B cell (primary cell): Measurements from ENCODE around the gene RTN4RL1. TPM values are rescaled to one million over a fixed set of nuclear protein-coding genes. Genes with fewer than 3 reads are reported as not detected.

ENCODE experiments used
- ATAC-seq: fragments of 200-7000 bp; cut with Tn5 transposase; one replicate; pipeline ENCODE4 v1.10.0; 2021; ENCODE audit warnings: low read depth, mild to moderate bottlenecking, moderate number of reproducible peaks, moderate library complexity
- CTCF ChIA-PET: fragments of 350-600 bp; sonication (Branson Sonifier 250); formaldehyde crosslinking; loops from one replicate; lab custom pipeline; 2021; ENCODE audit warnings: antibody characterized with exemption, inconsistent platforms; lab: Charles Lee
- POLR2A ChIA-PET: fragments of 350-600 bp; sonication (Branson Sonifier 250); formaldehyde crosslinking; loops from one replicate; lab custom pipeline; 2021; ENCODE audit warnings: antibody characterized with exemption; lab: Charles Lee
- DNase-seq: peaks from one replicate; pipeline ENCODE4 v3.0.0; 2013
- H2AFZ ChIP-seq: 2 replicates; pipeline ENCODE4 v1.6.1; 2012; ENCODE audit warnings: mild to moderate bottlenecking, low read depth, low read length; ENCODE audit not compliant: insufficient read depth, poor library complexity, severe bottlenecking
- H3K27ac ChIP-seq, 2 donors: 1 replicate in 1 of 2; 2 replicates in 1 of 2; pipeline ENCODE4 v1.5.1; 2012 to 2013; ENCODE audit warnings: low read length in 2 of 2, mild to moderate bottlenecking in 2 of 2, moderate library complexity in 1 of 2
- H3K27me3 ChIP-seq, 4 experiments: fragments of 200-600 bp in 1 of 4; sonication (generic) in 1 of 4; replicated peaks in 1 of 4; 1 replicate in 2 of 4; 2 replicates in 2 of 4; pipeline versions ENCODE4 v1.6.1 to v1.7.0; 2013 to 2016; ENCODE audit warnings: low read length in 3 of 4, mild to moderate bottlenecking in 2 of 4, mixed read lengths in 1 of 4, moderate library complexity in 1 of 4; ENCODE audit not compliant: insufficient read depth in 4 of 4, control insufficient read depth in 3 of 4; ENCODE audit errors: control extremely low read depth in 1 of 4
- H3K36me3 ChIP-seq, 2 experiments: replicated peaks in 1 of 2; 1 replicate in 1 of 2; 2 replicates in 1 of 2; pipeline versions ENCODE4 v1.6.1 to v1.7.1; 2013; ENCODE audit warnings: low read length in 1 of 2; ENCODE audit not compliant: insufficient read depth in 2 of 2, control insufficient read depth in 1 of 2; ENCODE audit errors: control extremely low read depth in 1 of 2, extremely low read depth in 1 of 2
- H3K4me1 ChIP-seq, 2 donors: fragments of 200-600 bp in 1 of 2; sonication (generic) in 1 of 2; 1 replicate in 1 of 2; 2 replicates in 1 of 2; pipeline versions ENCODE4 v1.5.1 to v1.6.1; 2013 to 2017; ENCODE audit warnings: low read length in 2 of 2; ENCODE audit not compliant: control insufficient read depth in 2 of 2, insufficient read depth in 2 of 2
- H3K4me2 ChIP-seq: replicated peaks from 2 replicates; pipeline ENCODE3; 2012; ENCODE audit warnings: mild to moderate bottlenecking, low read depth, low read length; ENCODE audit not compliant: poor library complexity, severe bottlenecking
- H3K4me3 ChIP-seq, 5 experiments: fragments of 200-600 bp in 1 of 5; sonication (generic) in 1 of 5; 1 replicate in 3 of 5; 2 replicates in 2 of 5; pipeline versions ENCODE4 v1.5.1 to v1.7.0; 2011 to 2016; ENCODE audit warnings: low read length in 4 of 5, mild to moderate bottlenecking in 4 of 5, low read depth in 2 of 5, control low read depth in 1 of 5, moderate library complexity in 1 of 5; ENCODE audit not compliant: insufficient read depth in 1 of 5; ENCODE audit errors: control extremely low read depth in 1 of 5, extremely low read depth in 1 of 5
- H3K79me2 ChIP-seq: fragments of 200-600 bp; sonication (generic); one replicate; pipeline ENCODE4 v1.6.0; 2016; ENCODE audit warnings: low read length; ENCODE audit not compliant: control insufficient read depth, insufficient read depth
- H3K9ac ChIP-seq: fragments of 200-600 bp; sonication (generic); 2 replicates; pipeline ENCODE4 v1.6.1; 2017; ENCODE audit warnings: mild to moderate bottlenecking, low read length, moderate library complexity
- H3K9me3 ChIP-seq, 3 donors: one replicate each; pipeline versions ENCODE4 v1.6.1 to v1.7.1; 2013; ENCODE audit warnings: low read length in 2 of 3; ENCODE audit not compliant: control insufficient read depth in 2 of 3, insufficient read depth in 1 of 3; ENCODE audit errors: control extremely low read depth in 1 of 3
- H4K20me1 ChIP-seq: 2 replicates; pipeline ENCODE4 v1.6.0; 2012; ENCODE audit warnings: mild to moderate bottlenecking, low read length; ENCODE audit not compliant: insufficient read depth, control insufficient read depth, poor library complexity, severe bottlenecking
- H3K27ac Mint-ChIP-seq: one replicate; pipeline ENCODE4 v1.8.0; 2021; ENCODE audit warnings: mixed read lengths
- H3K27me3 Mint-ChIP-seq: one replicate; pipeline ENCODE4 v1.8.0; 2021; ENCODE audit warnings: mixed read lengths
- H3K4me1 Mint-ChIP-seq: one replicate; pipeline ENCODE4 v1.8.0; 2021; ENCODE audit warnings: mixed read lengths
- H3K4me3 Mint-ChIP-seq: one replicate; pipeline ENCODE4 v1.8.0; 2021; ENCODE audit warnings: mixed read lengths
- H3K9me3 Mint-ChIP-seq: one replicate; pipeline ENCODE4 v1.8.0; 2022; ENCODE audit warnings: mixed read lengths; ENCODE audit not compliant: insufficient read depth
- EZH2 ChIP-seq: IDR thresholded peaks from 2 replicates; pipeline ENCODE4 v1.6.1; 2012; ENCODE audit warnings: borderline replicate concordance, low read depth, mild to moderate bottlenecking, moderate library complexity, low read length; ENCODE audit not compliant: insufficient read depth, poor library complexity, severe bottlenecking
- WGBS: methylation state at CpG from one replicate; pipeline ENCODE4 v1.1.5; 2013; ENCODE audit warnings: missing lambda C conversion rate; ENCODE audit not compliant: insufficient coverage; 5-methylcytosine and 5-hydroxymethylcytosine counted together
- intact Hi-C: fragments of 100-400 bp; cut with micrococcal nuclease; formaldehyde crosslinking; loops from one replicate; pipeline ENCODE4 v1.10.0; 2022
- polyA plus RNA-seq: library from polyadenylated mRNA; depleted of rRNA; stranded (reverse); fragments of >200 nt; gene quantifications from 2 replicates; pipeline ENCODE4 v1.2.3, GENCODE V29; 2012
- total RNA-seq, 2 donors: library from RNA; stranded (reverse); fragments of 120-200 nt in 1 of 2; gene quantifications; 1 replicate in 1 of 2; 2 replicates in 1 of 2; pipeline versions ENCODE4 v1.2.3 to v1.2.4, GENCODE V29; 2013 to 2022
- TF ChIP-seq, protein P1 (sequence below): fragments of 200-600 bp; IDR thresholded peaks from one replicate; pipeline ENCODE4 v1.8.0; 2022; ENCODE audit warnings: antibody characterized with exemption, mild to moderate bottlenecking

RTN4RL1 gene
- total and polyA plus RNA-seq, 2 donors (not counting 1 experiment from before 2014, with no cell fraction given), result 0.03 to 0.07 TPM

DNA sequence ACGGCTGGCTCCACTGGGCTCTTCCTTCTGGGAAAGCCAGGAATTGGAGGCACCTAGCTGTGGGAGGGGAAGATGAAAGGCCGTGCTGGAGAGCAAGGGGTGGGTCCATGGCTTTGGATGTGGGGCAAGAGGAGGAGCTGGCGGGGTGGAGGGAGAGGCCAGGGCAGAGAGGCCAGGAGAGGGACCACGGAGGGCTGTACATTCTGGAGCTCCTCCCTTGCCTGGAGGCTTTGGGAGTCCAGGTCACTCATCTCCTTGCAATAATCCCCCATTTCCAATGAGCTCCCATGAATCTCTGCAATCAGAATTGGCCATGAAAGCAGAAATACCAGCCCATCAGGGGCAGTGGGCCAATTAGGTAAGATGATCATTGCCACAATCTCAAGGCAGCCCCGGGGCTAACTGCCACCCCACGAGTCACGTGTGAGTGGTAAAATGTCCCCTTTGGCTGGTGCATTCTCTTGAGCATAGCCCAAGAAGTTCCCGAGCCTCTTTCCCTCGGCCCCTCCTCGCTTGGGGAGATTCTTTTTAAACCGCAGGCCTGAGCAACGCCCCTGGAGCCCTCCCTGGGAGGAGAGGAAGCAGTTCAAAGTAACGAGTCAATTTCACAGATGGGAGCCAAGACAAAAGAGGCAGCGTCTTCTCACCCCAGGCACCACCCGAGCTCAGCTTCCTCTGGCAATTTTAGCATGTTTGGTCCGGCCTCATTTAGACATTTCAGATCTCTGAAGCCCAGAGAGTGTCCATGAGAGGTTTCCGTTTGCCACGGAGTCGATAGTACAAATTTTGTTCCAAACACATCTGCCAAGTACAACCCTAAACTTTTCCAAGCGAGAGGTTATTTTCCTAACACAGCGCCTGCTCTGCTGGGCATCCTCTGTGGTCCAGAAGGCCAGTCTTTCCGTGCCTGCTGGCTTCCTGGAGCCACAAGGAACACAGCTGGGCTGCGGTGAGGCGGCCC lies 13.4 kb downstream of the RTN4RL1 start:
- no peak for ATAC-seq
- Histone ChIP-seq H3K4me3 (no peak overlapping the region), H3K79me2 (no peaks in the 10 kb centered on the region), H3K4me1 (no peaks in the 10 kb centered on the region), H3K27ac (no peak overlapping the region), H3K9me3 (no peaks in the 10 kb centered on the region), H4K20me1 (no peaks in the 10 kb centered on the region), H3K4me2 (no peak overlapping the region), H2AFZ (no peak overlapping the region), H3K27me3 (peaks cover 0 to 21% (median 1%) of the 10 kb centered on the region in 4 experiments), H3K36me3 (no peaks in the 10 kb centered on the region), H3K9ac (no peak overlapping the region)
- WGBS, result 63% methylated on average over 20 of the region's 24 CpGs
- POLR2A ChIA-PET, result no interaction called here
- intact Hi-C loops, result no loop called here
- DNase-seq, result no peak
- TF ChIP-seq, protein P1, sequence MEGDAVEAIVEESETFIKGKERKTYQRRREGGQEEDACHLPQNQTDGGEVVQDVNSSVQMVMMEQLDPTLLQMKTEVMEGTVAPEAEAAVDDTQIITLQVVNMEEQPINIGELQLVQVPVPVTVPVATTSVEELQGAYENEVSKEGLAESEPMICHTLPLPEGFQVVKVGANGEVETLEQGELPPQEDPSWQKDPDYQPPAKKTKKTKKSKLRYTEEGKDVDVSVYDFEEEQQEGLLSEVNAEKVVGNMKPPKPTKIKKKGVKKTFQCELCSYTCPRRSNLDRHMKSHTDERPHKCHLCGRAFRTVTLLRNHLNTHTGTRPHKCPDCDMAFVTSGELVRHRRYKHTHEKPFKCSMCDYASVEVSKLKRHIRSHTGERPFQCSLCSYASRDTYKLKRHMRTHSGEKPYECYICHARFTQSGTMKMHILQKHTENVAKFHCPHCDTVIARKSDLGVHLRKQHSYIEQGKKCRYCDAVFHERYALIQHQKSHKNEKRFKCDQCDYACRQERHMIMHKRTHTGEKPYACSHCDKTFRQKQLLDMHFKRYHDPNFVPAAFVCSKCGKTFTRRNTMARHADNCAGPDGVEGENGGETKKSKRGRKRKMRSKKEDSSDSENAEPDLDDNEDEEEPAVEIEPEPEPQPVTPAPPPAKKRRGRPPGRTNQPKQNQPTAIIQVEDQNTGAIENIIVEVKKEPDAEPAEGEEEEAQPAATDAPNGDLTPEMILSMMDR, result no peak
- TF ChIP-seq EZH2, result no peak
- Mint-ChIP-seq H3K4me3 (no peak overlapping the region), H3K4me1 (no peaks in the 10 kb centered on the region), H3K27ac (no peak overlapping the region), H3K27me3 (peaks cover 42% of the 10 kb centered on the region), H3K9me3 (no peaks in the 10 kb centered on the region)
- CTCF ChIA-PET, result no interaction called here

GRCh38 chr17:2009737-2010136 lies 15.4 kb downstream of the RTN4RL1 start:
- H3K9me3 Mint-ChIP-seq, result no peaks in the 10 kb centered on the region
- no peaks in the 10 kb centered on the region for H3K9me3 ChIP-seq
- H3K4me2 ChIP-seq, result no peak overlapping the region
- no peak overlapping the region for H3K4me3 Mint-ChIP-seq
- no peaks in the 10 kb centered on the region for H3K79me2 ChIP-seq
- peaks cover 0 to 18% (median 1%) of the 10 kb centered on the region in 4 experiments for H3K27me3 ChIP-seq
- H2AFZ ChIP-seq, result no peak overlapping the region
- H3K27ac ChIP-seq, result no peak overlapping the region
- no peak overlapping the region for H3K27ac Mint-ChIP-seq
- no peaks in the 10 kb centered on the region for H3K4me1 Mint-ChIP-seq
- POLR2A ChIA-PET, result no interaction called here
- TF ChIP-seq, protein P1, result no peak
- no peak for TF ChIP-seq EZH2
- no peak overlapping the region for H3K9ac ChIP-seq
- no peaks in the 10 kb centered on the region for H3K4me1 ChIP-seq
- no peak for ATAC-seq
- DNase-seq, result no peak
- H3K4me3 ChIP-seq, result no peak overlapping the region
- CTCF ChIA-PET, result no interaction called here
- no peaks in the 10 kb centered on the region for H4K20me1 ChIP-seq
- intact Hi-C loops, result no loop called here
- H3K36me3 ChIP-seq, result no peaks in the 10 kb centered on the region
- no CpG with 5 or more reads among the region's 10 CpGs for WGBS
- peaks cover 33% of the 10 kb centered on the region for H3K27me3 Mint-ChIP-seq
